ENCODE results near the gene STEAP3. TPM values are rescaled to one million over a fixed set of nuclear protein-coding genes. Genes with fewer than 3 reads are reported as not detected.

STEAP3 gene
- total RNA-seq, 1 experiment from 2014 or later, result 27.3 TPM

DNA sequence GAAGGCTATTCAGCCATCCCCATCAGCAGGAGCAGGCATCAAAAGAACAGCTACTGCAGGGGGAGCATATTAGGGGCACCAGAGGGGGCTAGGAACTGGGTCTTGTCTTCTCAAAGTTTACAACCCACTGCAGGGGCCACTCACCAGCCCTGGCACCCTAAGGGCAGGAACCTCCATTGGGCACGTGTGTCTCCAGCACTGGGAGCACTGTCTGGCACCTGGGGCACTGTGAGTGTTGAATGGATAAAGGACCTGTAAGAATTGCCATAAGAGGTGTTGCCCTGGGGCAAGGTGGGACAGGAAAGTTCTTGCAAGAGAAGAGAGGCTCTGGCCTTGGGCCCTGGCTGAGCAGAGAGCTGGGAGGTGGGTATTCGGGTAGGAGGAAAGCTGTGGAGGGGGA lies 1.4 kb upstream of the STEAP3 start:
- no peak overlapping the region for H3K4me3 ChIP-seq (ENCODE audit: low read length)
- H3K36me3 ChIP-seq (ENCODE audit: low read depth, low read length), result no peaks in the 10 kb centered on the region
- H3K9me2 ChIP-seq (replicated peaks; ENCODE audit: low read length), result no peaks in the 10 kb centered on the region
- H3K9me3 ChIP-seq (ENCODE audit: low read length), result no peaks in the 10 kb centered on the region
- intact Hi-C loops (cut with micrococcal nuclease), result loop anchor here (5.0 kb wide), 1 partner anchor 45 kb away; no protein-coding TSS in a partner anchor
- ATAC-seq (no peak), DNase-seq (no peak)
- peaks cover 18% of the 10 kb centered on the region for H3K79me2 ChIP-seq (ENCODE audit: low read length)
- no peak overlapping the region for H3K27ac ChIP-seq (ENCODE audit: low read length)
- H3K9ac ChIP-seq (ENCODE audit: low read length), result no peak overlapping the region
- no peak overlapping the region for H3K4me2 ChIP-seq (ENCODE audit: low read length)
- no peaks in the 10 kb centered on the region for H3K27me3 ChIP-seq (ENCODE audit: low read length)
- TF ChIP-seq EZH2 (IDR thresholded peaks at IDR 0.05; ENCODE audit: low read length, unreplicated experiment) (no peak), EZH2phosphoT487 (IDR thresholded peaks at IDR 0.05; ENCODE audit: borderline replicate concordance, low read length) (no peak)
- TF ChIP-seq, protein P1, sequence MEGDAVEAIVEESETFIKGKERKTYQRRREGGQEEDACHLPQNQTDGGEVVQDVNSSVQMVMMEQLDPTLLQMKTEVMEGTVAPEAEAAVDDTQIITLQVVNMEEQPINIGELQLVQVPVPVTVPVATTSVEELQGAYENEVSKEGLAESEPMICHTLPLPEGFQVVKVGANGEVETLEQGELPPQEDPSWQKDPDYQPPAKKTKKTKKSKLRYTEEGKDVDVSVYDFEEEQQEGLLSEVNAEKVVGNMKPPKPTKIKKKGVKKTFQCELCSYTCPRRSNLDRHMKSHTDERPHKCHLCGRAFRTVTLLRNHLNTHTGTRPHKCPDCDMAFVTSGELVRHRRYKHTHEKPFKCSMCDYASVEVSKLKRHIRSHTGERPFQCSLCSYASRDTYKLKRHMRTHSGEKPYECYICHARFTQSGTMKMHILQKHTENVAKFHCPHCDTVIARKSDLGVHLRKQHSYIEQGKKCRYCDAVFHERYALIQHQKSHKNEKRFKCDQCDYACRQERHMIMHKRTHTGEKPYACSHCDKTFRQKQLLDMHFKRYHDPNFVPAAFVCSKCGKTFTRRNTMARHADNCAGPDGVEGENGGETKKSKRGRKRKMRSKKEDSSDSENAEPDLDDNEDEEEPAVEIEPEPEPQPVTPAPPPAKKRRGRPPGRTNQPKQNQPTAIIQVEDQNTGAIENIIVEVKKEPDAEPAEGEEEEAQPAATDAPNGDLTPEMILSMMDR (conservative IDR thresholded peaks at IDR 0.05; ENCODE audit: low read depth, low read length), result no peak
- no peak overlapping the region for H2AFZ ChIP-seq (ENCODE audit: low read length)
- H4K20me1 ChIP-seq (ENCODE audit: low read length), result no peaks in the 10 kb centered on the region
- CTCF ChIA-PET, result no interaction called here
- no TSS peak for BruUV-seq (replicated peaks)
- H3F3A ChIP-seq (ENCODE audit: low read length, unreplicated experiment), result no peaks in the 10 kb centered on the region
- POLR2A ChIA-PET (ENCODE audit: unreplicated experiment), result no interaction called here
- H3K4me1 ChIP-seq (ENCODE audit: insufficient read depth, low read length), result peaks cover 17% of the 10 kb centered on the region

DNA sequence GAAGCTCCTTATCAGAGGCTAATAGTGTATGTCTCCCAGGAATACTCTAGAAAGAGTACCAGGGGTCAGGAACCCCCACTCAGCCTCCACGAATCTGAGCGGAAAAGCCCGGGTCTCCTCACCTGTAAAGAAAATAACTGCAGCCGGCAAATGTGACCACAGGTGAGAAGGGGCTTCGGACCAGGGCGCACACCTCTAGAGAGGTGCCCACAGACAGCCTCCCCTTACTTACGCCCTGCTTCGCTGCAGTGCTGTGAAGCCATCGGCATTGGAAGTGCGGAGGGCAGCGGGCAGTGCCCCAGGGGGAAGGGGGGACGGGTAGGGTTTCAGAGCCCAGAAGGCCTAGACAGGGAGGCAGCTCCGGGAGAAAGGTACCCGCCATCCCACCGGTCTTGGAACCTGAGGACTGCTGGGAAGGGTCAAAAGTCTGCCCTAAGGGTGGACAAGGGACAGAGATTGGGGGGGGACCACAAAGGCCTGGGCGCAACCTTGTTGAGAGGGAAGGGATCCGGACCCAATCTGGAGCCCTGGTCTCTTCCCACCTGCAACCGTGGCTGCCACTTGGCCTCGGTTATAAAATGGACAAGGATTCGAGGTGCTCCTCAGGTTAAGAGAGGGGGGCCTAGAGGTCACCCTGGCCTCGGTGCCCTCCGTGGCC lies 642 bp upstream of the STEAP3 start:
- BruUV-seq (replicated peaks), result TSS peak; percentile 95
- peak overlapping the region; percentile 96 for H2AFZ ChIP-seq (ENCODE audit: low read length)
- H4K20me1 ChIP-seq (ENCODE audit: low read length), result no peaks in the 10 kb centered on the region
- TF ChIP-seq, protein P1 (conservative IDR thresholded peaks at IDR 0.05; ENCODE audit: low read depth, low read length), result no peak
- TF ChIP-seq EZH2 (IDR thresholded peaks at IDR 0.05; ENCODE audit: low read length, unreplicated experiment) (no peak), EZH2phosphoT487 (IDR thresholded peaks at IDR 0.05; ENCODE audit: borderline replicate concordance, low read length) (no peak)
- peak overlapping the region; percentile 97 for H3K4me2 ChIP-seq (ENCODE audit: low read length)
- no peaks in the 10 kb centered on the region for H3F3A ChIP-seq (ENCODE audit: low read length, unreplicated experiment)
- no peak overlapping the region for H3K27ac ChIP-seq (ENCODE audit: low read length)
- no peaks in the 10 kb centered on the region for H3K9me3 ChIP-seq (ENCODE audit: low read length)
- POLR2A ChIA-PET (ENCODE audit: unreplicated experiment), result no interaction called here
- peak overlapping the region; percentile 94 for H3K4me3 ChIP-seq (ENCODE audit: low read length)
- H3K79me2 ChIP-seq (ENCODE audit: low read length), result peaks cover 18% of the 10 kb centered on the region
- no peaks in the 10 kb centered on the region for H3K27me3 ChIP-seq (ENCODE audit: low read length)
- no peaks in the 10 kb centered on the region for H3K9me2 ChIP-seq (replicated peaks; ENCODE audit: low read length)
- CTCF ChIA-PET, result no interaction called here
- ATAC-seq (no peak), DNase-seq (no peak)
- intact Hi-C loops (cut with micrococcal nuclease), result loop anchor here (5.0 kb wide), 1 partner anchor 44 kb away; no protein-coding TSS in a partner anchor
- H3K36me3 ChIP-seq (ENCODE audit: low read depth, low read length), result no peaks in the 10 kb centered on the region
- peak overlapping the region; percentile 87 for H3K9ac ChIP-seq (ENCODE audit: low read length)
- peaks cover 17% of the 10 kb centered on the region for H3K4me1 ChIP-seq (ENCODE audit: insufficient read depth, low read length)

DNA sequence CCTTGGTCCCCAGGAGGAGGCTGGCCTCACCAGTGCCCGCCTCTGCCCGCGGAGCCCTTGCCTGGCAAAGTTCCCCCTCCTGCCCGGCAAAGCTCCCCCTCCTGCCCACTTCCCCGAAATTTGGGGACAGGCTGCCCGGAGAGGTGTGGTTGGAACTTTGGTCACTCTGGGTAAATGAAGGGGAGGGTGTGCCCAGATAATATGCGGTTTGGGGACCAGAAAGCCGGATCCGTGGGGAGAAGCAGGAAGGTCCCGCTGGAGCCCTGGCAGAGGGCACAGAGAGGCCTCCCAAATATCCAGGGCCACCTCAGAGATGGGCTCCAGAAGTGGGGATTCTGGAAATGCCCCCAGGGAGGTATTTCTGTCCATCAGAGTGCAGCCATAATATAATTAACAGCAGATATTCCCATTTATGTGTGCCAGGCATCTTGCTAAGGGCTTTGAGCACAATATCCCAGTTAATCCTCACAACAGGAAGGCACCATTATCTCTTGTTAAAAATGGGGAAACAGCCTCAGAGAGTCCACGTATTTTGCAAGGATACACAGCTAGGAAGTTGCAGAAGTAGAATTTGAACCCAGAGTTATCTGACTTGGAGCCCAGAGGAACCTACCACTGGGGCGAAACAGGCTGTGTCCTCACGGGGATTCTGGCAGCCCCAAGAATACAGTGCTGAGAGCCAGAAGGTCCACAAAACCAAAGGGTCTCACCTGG lies 914 bp downstream of the STEAP3 start:
- peak overlapping the region; percentile 96 for H2AFZ ChIP-seq (ENCODE audit: low read length)
- no peaks in the 10 kb centered on the region for H4K20me1 ChIP-seq (ENCODE audit: low read length)
- no peaks in the 10 kb centered on the region for H3K36me3 ChIP-seq (ENCODE audit: low read depth, low read length)
- H3K4me2 ChIP-seq (ENCODE audit: low read length), result peak overlapping the region; percentile 97
- peak overlapping the region; percentile 94 for H3K4me3 ChIP-seq (ENCODE audit: low read length)
- BruUV-seq (replicated peaks), result TSS peak; percentile 51
- peaks cover 17% of the 10 kb centered on the region for H3K4me1 ChIP-seq (ENCODE audit: insufficient read depth, low read length)
- H3K9me3 ChIP-seq (ENCODE audit: low read length), result no peaks in the 10 kb centered on the region
- CTCF ChIA-PET, result no interaction called here
- no peak for TF ChIP-seq EZH2 (IDR thresholded peaks at IDR 0.05; ENCODE audit: low read length, unreplicated experiment)
- TF ChIP-seq, protein P1 (conservative IDR thresholded peaks at IDR 0.05; ENCODE audit: low read depth, low read length), result no peak
- TF ChIP-seq EZH2phosphoT487 (IDR thresholded peaks at IDR 0.05; ENCODE audit: borderline replicate concordance, low read length), result no peak
- POLR2A ChIA-PET (ENCODE audit: unreplicated experiment), result no interaction called here
- ATAC-seq (no peak), DNase-seq (no peak)
- H3F3A ChIP-seq (ENCODE audit: low read length, unreplicated experiment), result no peaks in the 10 kb centered on the region
- H3K27me3 ChIP-seq (ENCODE audit: low read length), result no peaks in the 10 kb centered on the region
- H3K79me2 ChIP-seq (ENCODE audit: low read length), result peaks cover 18% of the 10 kb centered on the region
- intact Hi-C loops (cut with micrococcal nuclease), result loop anchor here (5.0 kb wide), 1 partner anchor 43 kb away; no protein-coding TSS in a partner anchor
- no peaks in the 10 kb centered on the region for H3K9me2 ChIP-seq (replicated peaks; ENCODE audit: low read length)
- no peak overlapping the region for H3K27ac ChIP-seq (ENCODE audit: low read length)
- H3K9ac ChIP-seq (ENCODE audit: low read length), result peak overlapping the region; percentile 87

Data from PC-3 (cell line).